KOPT-K1 (cell line): ENCODE measurements around the gene CLIC3.

Experiments
- H3K27ac ChIP-seq: fragments of 200-600 bp; sonication (generic); 2 replicates; pipeline ENCODE4 v1.5.1; 2016; ENCODE audit warnings: antibody characterized with exemption, mild to moderate bottlenecking, low read depth, low read length; ENCODE audit not compliant: poor library complexity, severe bottlenecking
- H3K36me3 ChIP-seq: fragments of 200-600 bp; sonication (generic); 2 replicates; pipeline ENCODE4 v1.5.1; 2017; ENCODE audit warnings: antibody characterized with exemption, mild to moderate bottlenecking, low read length, moderate library complexity; ENCODE audit not compliant: insufficient read depth
- H3K9me3 ChIP-seq: fragments of 200-600 bp; sonication (generic); 2 replicates; pipeline ENCODE4 v1.5.1; 2017; ENCODE audit warnings: antibody characterized with exemption, low read length, mild to moderate bottlenecking; ENCODE audit not compliant: insufficient read depth, poor library complexity, severe bottlenecking

The CLIC3 gene

GRCh38 chr9:136977223-136977622 is 19.1 kb downstream of the CLIC3 start, which contains the start of gene PTGDS:
Gene PTGDS (plus strand): TSS chr9:136977504. CDS start chr9:136977579, 75 bp downstream.
- no peak within 1 kb of the TSS for H3K27ac ChIP-seq
- no peaks in the 10 kb centered on the region for H3K9me3 ChIP-seq
- H3K36me3 ChIP-seq, result no peaks in the 10 kb centered on the region

DNA sequence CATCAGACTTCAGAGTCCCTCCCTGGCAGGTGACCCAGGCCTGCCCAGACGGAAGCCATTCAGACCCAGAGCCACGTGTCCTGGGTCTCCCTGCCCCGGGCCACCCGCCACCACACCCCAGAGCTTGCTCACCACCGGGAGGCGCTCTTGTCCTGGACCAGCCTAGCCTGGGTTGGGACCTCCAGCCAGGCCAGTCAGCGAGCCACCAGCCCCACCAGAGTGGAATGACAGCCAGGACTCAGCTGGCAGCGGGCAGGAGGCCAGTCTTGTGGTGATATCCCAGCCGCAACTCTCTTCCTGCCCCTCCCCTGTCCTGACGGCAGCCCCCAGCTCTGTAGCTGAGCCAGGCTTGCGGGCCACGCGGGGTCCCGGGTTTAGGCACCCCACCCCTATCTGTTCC is 20.7 kb downstream of the CLIC3 start:
- Histone ChIP-seq H3K36me3 (no peaks in the 10 kb centered on the region), H3K27ac (no peak overlapping the region), H3K9me3 (no peaks in the 10 kb centered on the region)

GRCh38 chr9:136974817-136975535 is 21.4 kb downstream of the CLIC3 start:
- no peaks in the 10 kb centered on the region for H3K9me3 ChIP-seq
- H3K36me3 ChIP-seq, result no peaks in the 10 kb centered on the region
- no peak overlapping the region for H3K27ac ChIP-seq

DNA sequence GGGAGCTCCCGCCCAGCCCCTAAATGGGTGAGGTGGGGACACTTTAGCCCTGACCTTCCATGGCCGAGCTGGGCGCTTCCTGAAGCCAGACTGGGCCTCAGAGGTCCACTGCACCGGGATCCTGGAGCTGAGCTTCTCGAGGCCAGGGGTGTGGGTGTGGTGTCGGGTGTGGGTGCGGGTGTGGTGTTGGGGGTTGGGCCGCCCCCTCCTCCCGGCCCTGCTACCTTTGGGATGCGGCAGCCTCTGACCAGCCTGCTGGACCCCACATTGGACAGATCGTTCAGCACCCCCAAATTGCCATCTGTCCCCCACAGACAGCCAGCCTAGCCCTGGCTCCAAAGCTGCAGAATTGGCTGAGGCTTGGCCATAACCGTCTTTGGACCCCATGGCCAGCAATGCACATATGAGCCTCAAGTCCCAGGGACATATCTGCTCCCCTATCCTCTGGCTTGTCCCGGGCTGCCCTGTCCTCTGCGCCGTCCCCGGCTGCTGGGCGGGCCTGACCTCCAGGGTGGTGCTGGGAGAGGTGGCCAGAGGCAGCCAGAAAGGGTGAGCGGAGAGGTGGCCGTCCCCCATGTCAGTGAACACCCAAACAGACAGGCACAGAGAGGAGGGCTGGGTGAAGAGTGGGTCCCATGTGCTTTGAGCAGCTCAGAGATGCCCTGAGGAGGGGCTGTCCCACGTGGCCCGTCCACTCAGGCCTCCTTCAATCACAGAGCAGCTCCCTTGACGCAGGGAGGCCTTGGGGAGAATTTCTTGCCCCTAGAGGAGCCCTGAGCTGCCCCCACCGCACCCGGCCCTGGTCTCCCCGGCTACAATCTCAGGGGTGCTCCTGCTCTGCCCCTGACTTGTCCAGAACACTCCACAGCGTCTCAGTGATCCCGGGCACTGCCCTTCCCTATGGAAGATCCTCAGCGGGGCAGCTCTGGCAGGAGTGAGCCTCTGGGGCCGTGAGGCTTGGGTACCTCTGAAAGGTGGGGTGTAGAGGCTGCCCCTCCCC is 22.4 kb downstream of the CLIC3 start:
- Histone ChIP-seq H3K36me3 (no peaks in the 10 kb centered on the region), H3K9me3 (no peaks in the 10 kb centered on the region), H3K27ac (no peak overlapping the region)

DNA sequence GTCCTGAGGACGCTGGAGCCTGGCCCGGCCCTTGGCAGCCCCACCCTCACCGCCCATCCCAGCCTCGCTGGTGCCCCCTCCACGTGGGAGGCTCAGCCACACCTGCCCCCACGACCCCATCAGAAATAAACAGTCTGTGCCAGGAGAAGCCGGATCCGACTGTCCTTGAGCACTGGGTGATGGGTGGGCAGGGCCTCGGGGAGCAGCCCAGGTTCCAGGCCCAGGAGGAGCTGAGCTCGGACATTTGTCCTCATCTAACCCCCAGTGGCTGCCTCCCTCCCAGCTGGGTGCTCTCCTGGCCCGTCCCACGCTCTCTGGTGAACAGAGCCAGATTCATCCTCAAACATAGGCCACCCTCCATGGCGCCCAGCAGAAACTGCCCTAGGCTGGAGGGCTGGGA is 23.6 kb downstream of the CLIC3 start:
- no peaks in the 10 kb centered on the region for H3K9me3 ChIP-seq
- H3K36me3 ChIP-seq, result no peaks in the 10 kb centered on the region
- no peak overlapping the region for H3K27ac ChIP-seq

DNA sequence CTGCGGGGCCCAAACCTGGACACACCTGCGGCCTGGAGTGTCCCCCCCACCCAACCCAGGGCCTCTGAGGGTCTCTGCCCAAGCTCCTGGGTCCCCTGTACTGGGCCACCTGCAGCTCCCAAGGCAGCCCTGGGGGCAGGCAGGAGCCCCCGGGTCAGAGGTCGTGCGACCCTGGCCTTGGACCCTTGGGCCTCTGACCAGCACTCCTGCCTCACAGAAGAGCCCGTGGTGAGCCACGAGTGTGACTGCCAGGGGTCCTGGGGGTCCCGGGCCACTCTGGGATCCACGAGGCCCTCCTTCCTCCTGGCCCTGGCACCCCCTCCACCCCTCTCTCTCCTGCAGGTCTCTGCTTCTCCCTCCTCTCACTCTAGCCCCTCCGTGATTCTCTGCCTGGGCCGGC is 24.0 kb downstream of the CLIC3 start:
- Histone ChIP-seq H3K36me3 (no peaks in the 10 kb centered on the region), H3K27ac (no peak overlapping the region), H3K9me3 (no peaks in the 10 kb centered on the region)

DNA sequence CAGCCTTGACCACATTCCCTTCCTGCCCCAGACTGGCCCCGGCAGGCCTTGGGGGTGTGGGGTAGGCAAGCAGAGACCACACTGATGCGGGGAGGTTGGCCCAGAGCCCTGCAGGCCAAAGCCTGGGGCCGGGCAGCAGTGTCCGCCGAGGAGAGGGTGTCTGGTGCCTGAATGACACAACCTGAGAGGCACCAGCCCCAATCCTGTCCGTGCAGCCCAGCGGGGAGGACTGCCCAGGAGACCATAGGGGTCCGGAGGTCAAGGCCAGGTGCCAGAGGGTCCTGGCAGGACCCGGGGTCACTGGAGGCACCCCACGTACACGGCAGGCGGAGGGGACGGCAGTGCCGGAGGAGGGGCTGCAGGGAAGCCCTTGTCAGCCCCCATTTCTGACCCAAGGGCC is 24.6 kb downstream of the CLIC3 start:
- H3K27ac ChIP-seq, result no peak overlapping the region

GRCh38 chr9:136970361-136970760 is 26.0 kb downstream of the CLIC3 start:
- H3K36me3 ChIP-seq, result no peaks in the 10 kb centered on the region
- no peak overlapping the region for H3K27ac ChIP-seq
- no peaks in the 10 kb centered on the region for H3K9me3 ChIP-seq

More for the DNA sequence above, 24.6 kb downstream of the CLIC3 start:
- Histone ChIP-seq H3K36me3 (no peaks in the 10 kb centered on the region), H3K9me3 (no peaks in the 10 kb centered on the region)

DNA sequence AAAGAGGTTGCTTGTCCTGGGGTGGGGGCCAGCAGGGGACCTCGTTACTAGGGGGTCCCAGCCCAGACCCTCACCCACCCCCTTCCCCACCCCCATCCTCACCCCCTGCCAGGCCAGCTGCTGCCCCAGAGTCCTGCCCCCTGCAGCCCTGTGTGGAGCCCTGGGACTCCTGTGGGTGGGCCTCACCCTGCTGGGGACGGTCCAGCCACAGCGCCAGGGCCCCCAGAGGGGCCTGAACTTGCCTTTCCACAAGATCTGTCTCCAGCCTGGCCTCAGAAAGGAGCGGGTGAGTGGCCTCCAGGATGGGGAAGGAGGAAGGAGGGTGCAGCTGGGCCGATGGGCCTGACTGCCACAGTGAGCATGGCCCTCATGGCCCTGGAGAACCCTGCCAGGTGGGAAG is 26.6 kb downstream of the CLIC3 start:
- Histone ChIP-seq H3K9me3 (no peaks in the 10 kb centered on the region), H3K27ac (no peak overlapping the region), H3K36me3 (no peaks in the 10 kb centered on the region)

DNA sequence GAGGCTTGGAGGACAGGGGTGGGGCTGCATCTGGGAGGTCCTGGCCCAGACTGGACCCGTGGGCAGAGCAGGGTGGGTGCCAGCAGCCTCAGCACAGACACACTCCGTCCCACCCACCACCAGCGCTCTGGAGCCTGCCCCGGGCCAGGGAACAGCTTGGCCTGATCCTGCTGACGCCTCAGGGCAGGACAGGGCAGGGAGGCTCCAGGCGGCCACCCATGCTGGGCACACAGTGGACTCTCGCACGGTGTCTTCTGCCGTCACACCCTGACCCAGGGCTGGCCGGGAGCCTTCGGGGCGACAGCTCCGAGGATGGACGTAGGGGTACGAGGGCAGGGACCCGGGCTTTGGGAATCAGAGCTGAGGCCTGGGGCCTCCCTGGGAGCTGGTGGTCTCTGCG is 27.2 kb downstream of the CLIC3 start:
- Histone ChIP-seq H3K36me3 (no peaks in the 10 kb centered on the region), H3K27ac (no peak overlapping the region), H3K9me3 (no peaks in the 10 kb centered on the region)

GRCh38 chr9:136968333-136969127 is 27.8 kb downstream of the CLIC3 start:
- Histone ChIP-seq H3K27ac (no peak overlapping the region), H3K36me3 (no peaks in the 10 kb centered on the region), H3K9me3 (no peaks in the 10 kb centered on the region)

GRCh38 chr9:136965771-136966484 is 30.4 kb downstream of the CLIC3 start:
- Histone ChIP-seq H3K27ac (no peak overlapping the region), H3K9me3 (no peaks in the 10 kb centered on the region), H3K36me3 (no peaks in the 10 kb centered on the region)

GRCh38 chr9:136964833-136965422 is 31.4 kb downstream of the CLIC3 start:
- Histone ChIP-seq H3K36me3 (no peaks in the 10 kb centered on the region), H3K9me3 (no peaks in the 10 kb centered on the region), H3K27ac (no peak overlapping the region)

GRCh38 chr9:136964171-136964689 is 32.1 kb downstream of the CLIC3 start:
- no peaks in the 10 kb centered on the region for H3K9me3 ChIP-seq
- no peaks in the 10 kb centered on the region for H3K36me3 ChIP-seq
- no peak overlapping the region for H3K27ac ChIP-seq
